Peyer's patch (tissue), 4 donors: ENCODE measurements around the gene PTP4A1. TPM values are rescaled to one million over a fixed set of nuclear protein-coding genes. Genes with fewer than 3 reads are reported as not detected.
A peak's percentile ranks its signal among the peaks of the same experiment; 100 is the strongest.
"Not testable (repeated sequence)": the region's sequence is repeated elsewhere in the genome, so short reads cannot be mapped to it uniquely, and the experiment has no call there.

ENCODE experiments used
- DNase-seq, 3 donors: peaks; one replicate each; pipeline ENCODE4 v3.0.0-alpha.2; 2017 to 2019
- H3K27ac ChIP-seq, 4 donors: fragments of 200-600 bp; sonication (generic); one replicate each; pipeline ENCODE4 v1.5.1; 2016 to 2019
- H3K27me3 ChIP-seq, 2 donors: fragments of 200-600 bp; sonication (generic); one replicate each; pipeline ENCODE4 v1.5.1; 2019
- H3K36me3 ChIP-seq, 3 donors: fragments of 200-600 bp; sonication (generic); one replicate each; pipeline ENCODE4 v1.5.1; 2016 to 2019
- H3K4me1 ChIP-seq, 4 donors: fragments of 200-600 bp; sonication (generic); one replicate each; pipeline ENCODE4 v1.5.1; 2016 to 2019
- H3K4me3 ChIP-seq, 4 donors: fragments of 200-600 bp; sonication (generic); 1 replicate in 3 of 4; 2 replicates in 1 of 4; pipeline ENCODE4 v1.5.1; 2016 to 2019; ENCODE audit warnings: mild to moderate bottlenecking in 1 of 4
- H3K9me3 ChIP-seq, 4 donors: fragments of 200-600 bp; sonication (generic); one replicate each; pipeline ENCODE4 v1.5.1; 2016 to 2019; ENCODE audit warnings: mild to moderate bottlenecking in 1 of 4
- CTCF ChIP-seq, 6 experiments: fragments of 450-650 bp in 4 of 6; fragments of 200-600 bp in 2 of 6; sonication (generic) in 1 of 6; IDR thresholded peaks; one replicate each; pipeline ENCODE4 v1.5.1; 2017 to 2019; ENCODE audit warnings: antibody characterized with exemption in 6 of 6, mild to moderate bottlenecking in 3 of 6, moderate library complexity in 1 of 6
- POLR2A ChIP-seq, 2 donors: fragments of 450-650 bp; IDR thresholded peaks; one replicate each; pipeline ENCODE4 v1.5.1; 2017; ENCODE audit warnings: antibody characterized with exemption in 2 of 2, mild to moderate bottlenecking in 2 of 2, moderate library complexity in 2 of 2
- total RNA-seq, 4 donors: library from RNA; depleted of rRNA; stranded (reverse); fragments of >200 nt; gene quantifications; one replicate each; pipeline ENCODE4 v1.1.0, GENCODE V29; 2016

Gene PTP4A1
- total RNA-seq, result 10 to 100 TPM; 23.1 to 40.5 (median 34.9) TPM

GRCh38 chr6:63572044-63572746 lies at the start of gene PTP4A1, which contains the start of gene LOC128125822:
Gene PTP4A1 (plus strand): TSS chr6:63572480. CDS start chr6:63576881, 4,401 bp downstream.
Gene LOC128125822 (plus strand): TSS chr6:63572480.
- Histone ChIP-seq H3K27me3 (no peaks in the 10 kb centered on the region), H3K27ac (peak within 1 kb of the TSS; percentile 94 to 100 (median 100)), H3K36me3 (peaks cover 0 to 10% (median 0%) of the 10 kb centered on the region in 3 donors), H3K4me1 (peaks cover 0 to 12% (median 0%) of the 10 kb centered on the region in 4 donors), H3K9me3 (no peaks in the 10 kb centered on the region), H3K4me3 (peak within 1 kb of the TSS; percentile 70 to 99 (median 86))
- DNase-seq, result peak; percentile 98 to 99 (median 99)
- TF ChIP-seq CTCF (IDR thresholded peaks at IDR 0.05), result peak in 1 of 6 experiments; percentile 15
- peak; percentile 100 for TF ChIP-seq POLR2A (IDR thresholded peaks at IDR 0.05)

- not testable (repeated sequence) for H3K27ac ChIP-seq
Observed at GRCh38 chr6:63522911-63523287, 49.4 kb upstream of the PTP4A1 start.

GRCh38 chr6:63523630-63524029 lies 48.6 kb upstream of the PTP4A1 start:
- Histone ChIP-seq H3K4me1 (peaks cover 0 to 5% (median 0%) of the 10 kb centered on the region in 4 donors), H3K27me3 (no peaks in the 10 kb centered on the region), H3K9me3 (no peaks in the 10 kb centered on the region), H3K4me3 (no peak overlapping the region), H3K27ac (no peak overlapping the region), H3K36me3 (no peaks in the 10 kb centered on the region)
- TF ChIP-seq CTCF (IDR thresholded peaks at IDR 0.05) (no peak), POLR2A (IDR thresholded peaks at IDR 0.05) (no peak)
- no peak for DNase-seq

More at GRCh38 chr6:63522911-63523287, 49.4 kb upstream of the PTP4A1 start:
- H3K27me3 ChIP-seq, H3K9me3 ChIP-seq, H3K4me3 ChIP-seq, H3K36me3 ChIP-seq, H3K4me1 ChIP-seq, DNase-seq: not testable (repeated sequence)

- DNase-seq, result no peak
- peaks cover 0 to 5% (median 0%) of the 10 kb centered on the region in 4 donors for H3K4me1 ChIP-seq
- no peak overlapping the region for H3K27ac ChIP-seq
- no peak overlapping the region for H3K4me3 ChIP-seq
- no peaks in the 10 kb centered on the region for H3K27me3 ChIP-seq
- H3K9me3 ChIP-seq, result no peaks in the 10 kb centered on the region
- H3K36me3 ChIP-seq, result no peaks in the 10 kb centered on the region
- no peak for TF ChIP-seq POLR2A (IDR thresholded peaks at IDR 0.05)
- TF ChIP-seq CTCF (IDR thresholded peaks at IDR 0.05), result no peak
Observed at GRCh38 chr6:63525186-63525878, 46.9 kb upstream of the PTP4A1 start.

GRCh38 chr6:63526931-63527330 lies 45.3 kb upstream of the PTP4A1 start:
- DNase-seq, result no peak
- no peak overlapping the region for H3K4me3 ChIP-seq
- H3K27me3 ChIP-seq, result no peaks in the 10 kb centered on the region
- no peaks in the 10 kb centered on the region for H3K9me3 ChIP-seq
- H3K4me1 ChIP-seq, result peaks cover 0 to 5% (median 0%) of the 10 kb centered on the region in 4 donors
- TF ChIP-seq CTCF (IDR thresholded peaks at IDR 0.05) (no peak), POLR2A (IDR thresholded peaks at IDR 0.05) (no peak)
- H3K27ac ChIP-seq, result no peak overlapping the region
- no peaks in the 10 kb centered on the region for H3K36me3 ChIP-seq
